Embryonic facial prominence (tissue), 1 donor: ENCODE measurements around the gene RAB40B.

ENCODE experiments used
- DNase-seq: peaks from one replicate; pipeline ENCODE4 v3.0.0-alpha.2; 2016; ENCODE audit errors: extremely low spot score

The RAB40B gene

DNA sequence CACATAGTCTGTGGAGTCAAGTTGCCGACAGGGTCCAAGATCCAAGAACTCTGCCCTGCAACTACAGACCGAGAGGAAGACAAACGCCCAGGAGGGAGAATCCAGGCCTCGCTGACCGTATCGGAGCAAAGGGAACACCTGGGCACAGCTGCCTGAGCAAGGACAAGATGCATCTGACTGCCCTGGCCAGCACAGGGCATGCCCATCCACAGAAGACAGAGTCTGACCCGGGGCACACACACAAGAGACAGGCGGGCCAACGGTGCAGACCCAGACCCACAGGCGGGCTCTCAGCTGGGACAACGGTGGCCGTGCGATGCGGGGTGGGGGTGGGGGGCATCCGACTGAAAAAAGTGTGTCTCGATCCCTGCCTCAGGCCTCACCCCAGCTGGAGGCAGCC is 6.2 kb downstream of the RAB40B start:
- no peak for DNase-seq

DNA sequence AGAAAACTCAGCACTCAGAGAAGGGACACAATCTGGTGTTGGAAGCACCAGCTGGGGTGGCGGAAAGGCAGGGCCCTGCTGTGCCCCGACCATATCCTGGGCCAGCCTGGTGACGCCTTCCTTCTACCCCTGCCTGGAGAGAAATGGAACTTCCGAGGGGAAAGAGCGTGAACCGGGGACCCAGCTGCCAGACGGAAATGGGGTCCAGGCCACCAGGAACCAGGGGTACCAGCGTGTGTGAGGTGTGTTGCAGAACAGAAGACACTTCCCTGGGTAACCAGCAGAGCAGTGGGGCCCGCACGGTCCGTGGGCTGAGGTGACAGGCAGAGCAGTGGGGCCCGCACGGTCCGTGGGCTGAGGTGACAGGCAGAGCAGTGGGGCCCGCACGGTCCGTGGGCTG is 6.8 kb downstream of the RAB40B start:
- DNase-seq = no peak

DNA sequence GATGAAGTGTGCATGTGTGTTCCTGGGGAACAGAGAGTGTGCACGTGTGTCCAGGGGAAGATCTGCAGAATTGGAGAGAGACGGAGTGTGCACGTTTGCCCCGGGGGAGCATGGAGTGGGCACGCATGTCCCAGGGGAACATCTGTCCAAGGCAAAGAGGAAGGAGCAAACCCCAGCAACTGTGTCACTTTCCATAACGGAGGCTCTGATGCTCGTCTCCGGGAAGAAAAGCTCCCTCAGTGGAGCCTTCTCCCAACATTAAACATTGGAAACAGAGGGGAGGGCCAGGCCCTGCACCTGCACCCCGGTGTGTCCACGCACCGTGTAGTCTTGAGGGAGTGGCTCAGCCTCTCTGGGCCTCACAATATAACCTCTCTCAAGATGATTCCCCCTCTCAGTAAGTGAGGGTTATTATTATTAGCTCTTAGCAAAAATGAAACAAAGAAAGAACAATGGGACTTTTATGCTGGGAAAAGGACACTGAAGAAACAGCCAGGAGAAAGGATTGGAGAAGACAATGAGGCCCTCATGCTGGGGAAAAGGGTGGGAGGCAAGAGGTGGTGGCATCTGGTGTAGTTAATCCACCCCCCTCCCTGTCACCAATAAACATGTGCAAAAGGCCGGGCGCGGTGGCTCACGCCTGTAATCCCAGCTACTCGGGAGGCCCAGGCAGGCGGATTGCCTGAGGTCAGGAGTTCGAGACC is 7.6 kb downstream of the RAB40B start:
- DNase-seq = no peak

DNA sequence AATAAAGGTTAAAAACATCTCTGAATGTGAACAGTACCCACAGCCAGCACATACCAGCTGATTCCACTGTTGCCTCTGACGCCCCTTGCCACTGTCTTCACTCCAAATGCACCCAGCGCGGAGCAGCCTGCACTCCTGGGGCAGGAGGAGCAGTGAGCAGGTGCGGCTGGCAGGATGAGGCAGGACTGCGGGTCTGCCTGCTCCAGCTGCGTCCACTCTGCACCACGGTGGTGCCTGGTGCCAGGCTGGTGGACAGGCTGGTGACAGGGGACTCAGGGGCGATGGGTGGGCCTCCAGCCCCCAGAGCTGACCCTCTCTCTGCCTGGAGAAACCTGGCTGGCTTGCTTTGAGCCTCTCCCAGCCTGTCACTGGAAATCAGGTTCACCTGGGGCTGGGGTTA is 9.4 kb downstream of the RAB40B start:
- no peak for DNase-seq

DNA sequence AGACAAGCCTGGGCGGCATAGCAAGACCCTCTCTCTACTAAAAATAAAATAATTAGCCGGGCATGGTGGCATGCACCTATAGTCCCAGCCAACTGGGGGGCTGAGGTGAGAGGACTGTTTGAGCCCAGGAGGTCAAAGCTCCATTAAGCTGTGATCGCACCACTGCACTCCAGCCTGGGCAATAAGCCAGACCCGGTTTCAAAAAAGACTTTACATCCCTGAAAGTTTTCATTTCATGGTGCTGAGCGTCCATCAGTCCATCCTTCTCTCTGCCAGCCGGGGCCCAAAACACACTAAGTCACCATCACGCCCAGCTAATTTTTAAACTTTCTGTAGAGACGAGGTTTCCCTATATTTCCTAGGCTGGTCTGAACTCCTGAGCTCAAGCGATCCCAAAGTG is 10.6 kb downstream of the RAB40B start:
- DNase-seq = no peak

DNA sequence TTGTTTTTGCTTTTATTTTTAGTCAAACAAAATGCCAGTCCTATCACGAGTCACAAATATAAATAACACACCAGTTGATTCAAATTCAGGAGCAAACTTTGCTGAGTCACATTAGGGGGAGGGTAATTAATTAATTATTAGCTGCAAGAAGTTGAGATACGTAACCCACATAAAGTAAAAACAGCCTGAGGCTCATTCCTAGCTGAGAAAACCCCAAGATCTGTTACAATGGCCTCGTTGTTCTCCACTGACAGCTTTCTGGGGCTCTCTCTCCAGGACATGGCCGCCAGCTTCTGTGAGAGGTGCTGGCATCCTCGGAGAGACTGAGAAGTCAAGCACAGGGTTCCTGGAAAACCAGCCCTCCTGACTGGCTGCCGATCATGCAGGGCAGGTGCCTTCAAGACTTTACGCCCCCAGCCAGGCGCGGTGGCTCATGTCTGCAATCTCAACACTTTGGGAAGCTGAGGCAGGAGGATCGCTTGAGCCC is 11.1 kb downstream of the RAB40B start:
- no peak for DNase-seq

DNA sequence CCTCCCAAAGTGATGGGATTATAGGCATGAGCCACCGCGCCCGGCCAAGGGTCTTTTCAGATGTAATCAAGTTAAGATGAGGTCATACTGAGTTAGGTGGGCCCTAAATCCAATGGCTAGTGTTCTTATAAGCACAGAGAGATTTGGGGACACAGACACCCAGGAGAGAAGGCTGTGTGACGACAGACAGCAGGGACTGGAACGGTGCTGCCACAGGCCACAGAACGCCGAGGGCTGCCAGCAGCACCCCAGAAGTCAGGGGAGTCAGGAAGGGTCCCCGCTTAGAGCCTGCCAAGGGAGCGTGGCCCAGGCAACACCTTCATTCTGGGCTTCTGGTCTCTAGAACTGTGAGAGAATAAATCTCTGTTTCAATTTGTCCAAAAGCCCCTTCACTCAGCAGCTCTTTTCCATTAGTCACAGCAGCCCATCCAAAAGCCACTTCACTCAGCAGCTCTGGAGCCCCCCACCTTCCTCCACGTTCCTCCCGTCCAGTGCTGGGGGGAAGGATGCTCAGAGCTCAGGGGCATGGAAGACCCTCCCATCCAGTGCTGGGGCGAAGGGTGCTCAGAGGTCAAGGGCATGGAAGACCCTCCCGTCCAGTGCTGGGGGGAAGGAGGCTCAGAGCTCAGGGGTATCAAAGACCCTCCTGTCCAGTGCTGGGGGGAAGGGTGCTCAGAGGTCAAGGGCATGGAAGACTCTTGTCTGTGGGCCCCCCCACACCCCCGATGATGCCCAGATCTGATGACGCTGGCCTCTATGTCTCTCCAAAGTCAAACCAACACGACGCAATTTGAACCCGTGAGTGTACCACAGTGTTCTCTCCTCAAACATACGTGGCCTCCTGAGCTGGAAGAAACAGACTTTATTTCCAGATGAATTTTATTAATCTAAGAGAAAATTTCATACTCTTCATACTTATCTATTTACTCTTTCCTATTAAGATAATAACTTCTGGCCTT is 11.9 kb downstream of the RAB40B start:
- no peak for DNase-seq

DNA sequence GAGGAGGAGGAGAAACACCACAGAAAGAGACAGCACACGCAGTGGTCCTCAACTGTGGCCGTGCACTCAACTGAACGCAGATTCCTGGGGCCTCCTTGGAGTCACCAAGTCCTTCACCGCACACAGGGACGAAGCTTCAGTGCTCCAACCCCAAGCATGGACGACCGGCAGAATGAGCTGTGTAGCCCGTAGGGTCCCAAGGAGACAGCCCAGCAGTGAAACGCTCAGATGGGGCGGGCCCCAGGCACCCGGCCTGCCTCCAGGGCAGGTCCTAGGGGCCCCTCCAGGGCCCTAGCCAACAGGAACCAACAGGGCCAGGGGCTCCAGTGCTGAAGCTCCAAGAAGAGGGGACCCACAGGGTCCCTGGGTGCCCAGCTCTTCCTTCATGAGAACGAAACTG is 13.2 kb downstream of the RAB40B start:
- DNase-seq = no peak

DNA sequence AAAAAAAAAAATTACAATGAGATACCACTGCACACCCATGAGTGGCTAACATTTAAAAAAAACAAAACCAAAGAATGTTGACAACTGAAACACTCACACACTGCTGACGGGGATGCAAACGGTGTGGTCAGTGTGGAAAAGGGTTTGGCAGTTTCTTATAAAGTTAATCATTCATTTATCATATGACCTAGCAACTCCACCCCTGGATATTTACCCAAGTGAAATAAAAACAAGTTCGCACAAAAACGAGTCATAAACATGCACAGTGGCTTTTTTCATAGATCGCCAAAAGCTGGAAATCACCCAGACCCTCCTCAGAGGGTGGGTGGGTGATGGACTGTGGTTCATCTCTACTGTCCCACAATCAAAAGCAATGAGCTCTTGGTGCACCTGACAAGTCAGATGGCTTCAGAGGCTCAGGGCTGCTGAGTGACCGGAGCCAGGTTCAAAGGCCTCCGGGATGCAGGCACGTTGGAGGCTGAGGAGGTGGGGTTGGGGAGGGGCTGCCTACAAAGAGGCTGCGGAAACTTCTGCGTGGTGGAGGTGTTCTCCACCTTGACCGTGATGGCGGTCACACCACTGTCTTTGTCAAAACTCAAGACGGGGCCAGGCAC is 14.2 kb downstream of the RAB40B start:
- no peak for DNase-seq

DNA sequence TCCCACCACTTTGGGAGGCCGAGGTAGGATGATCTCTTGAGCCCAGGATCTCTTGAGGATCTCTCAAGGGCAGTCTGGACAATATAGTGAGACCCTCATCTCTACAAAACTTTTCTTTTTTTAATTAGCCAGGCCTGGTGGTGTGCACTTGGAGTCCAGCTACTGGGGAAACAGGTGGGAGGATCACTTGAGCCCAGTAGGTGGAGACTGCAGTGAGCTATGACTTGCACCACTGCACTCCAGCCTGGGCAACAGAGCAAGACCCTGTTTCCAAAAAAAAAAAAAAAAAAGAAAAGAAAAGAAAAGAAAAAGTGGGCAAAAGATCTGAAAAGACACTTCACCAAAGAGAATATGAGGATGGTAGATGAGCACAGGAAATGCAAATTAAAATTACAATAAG is 15.0 kb downstream of the RAB40B start:
- no peak for DNase-seq

DNA sequence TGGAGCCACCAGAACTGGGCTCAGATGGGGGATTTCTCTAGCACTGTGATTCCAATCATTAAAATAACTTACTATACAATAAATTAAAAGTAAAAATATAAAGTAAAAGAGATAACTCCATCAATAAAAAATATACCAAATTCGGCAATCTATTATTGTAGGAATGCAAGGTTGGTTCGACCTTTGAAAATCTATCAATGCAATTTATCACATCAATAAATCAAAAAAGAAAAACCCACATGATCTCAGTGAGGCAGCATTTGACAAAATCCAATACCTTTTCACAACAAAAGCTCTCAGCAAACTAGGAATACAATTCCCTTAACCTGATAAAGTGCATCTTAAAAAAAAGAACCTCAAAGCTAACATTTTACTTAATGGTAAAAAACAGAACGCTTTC is 17.0 kb downstream of the RAB40B start:
- DNase-seq = no peak

DNA sequence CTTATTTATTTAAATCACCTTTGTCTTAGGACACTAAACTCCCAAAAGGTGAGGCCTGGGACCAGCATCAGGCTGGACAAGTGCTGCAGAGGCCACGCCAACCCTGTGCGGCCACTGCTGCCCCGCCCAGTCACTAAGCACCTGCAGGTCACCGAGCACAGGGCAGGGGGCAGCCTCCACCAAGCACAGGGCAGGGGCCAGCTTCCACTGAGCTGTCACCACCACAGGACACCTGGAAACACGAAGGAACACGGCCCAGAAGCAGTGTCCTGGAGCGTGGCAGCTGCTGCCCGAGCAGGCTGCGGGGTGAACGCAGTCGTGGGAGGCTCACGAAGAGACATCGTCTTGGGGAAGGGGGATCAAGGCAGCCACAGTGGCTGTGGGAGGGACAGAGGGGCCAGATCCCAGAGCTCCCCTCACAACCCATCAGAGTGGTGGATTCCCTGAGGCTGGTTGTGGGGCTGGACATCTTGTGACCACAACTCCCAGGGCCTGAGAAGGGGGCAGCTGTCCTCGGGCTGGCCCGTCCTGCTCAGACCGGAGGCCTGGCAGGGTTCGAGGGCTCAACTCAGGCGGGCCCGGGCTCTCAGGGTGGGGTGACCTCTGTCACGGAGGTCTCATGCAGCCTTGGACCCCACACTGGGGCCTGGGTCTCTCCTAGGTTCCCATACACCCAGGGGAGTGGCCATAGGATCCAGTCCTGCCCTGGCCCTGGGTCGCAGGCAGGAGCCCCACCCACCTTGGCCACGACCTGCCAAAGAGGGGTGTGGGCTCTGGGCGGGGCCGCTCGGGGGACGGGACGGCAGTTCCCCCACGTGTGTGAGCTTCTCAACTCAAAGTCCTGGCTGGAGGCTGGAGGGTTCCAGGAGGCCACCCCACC is 18.7 kb downstream of the RAB40B start:
- DNase-seq = no peak

DNA sequence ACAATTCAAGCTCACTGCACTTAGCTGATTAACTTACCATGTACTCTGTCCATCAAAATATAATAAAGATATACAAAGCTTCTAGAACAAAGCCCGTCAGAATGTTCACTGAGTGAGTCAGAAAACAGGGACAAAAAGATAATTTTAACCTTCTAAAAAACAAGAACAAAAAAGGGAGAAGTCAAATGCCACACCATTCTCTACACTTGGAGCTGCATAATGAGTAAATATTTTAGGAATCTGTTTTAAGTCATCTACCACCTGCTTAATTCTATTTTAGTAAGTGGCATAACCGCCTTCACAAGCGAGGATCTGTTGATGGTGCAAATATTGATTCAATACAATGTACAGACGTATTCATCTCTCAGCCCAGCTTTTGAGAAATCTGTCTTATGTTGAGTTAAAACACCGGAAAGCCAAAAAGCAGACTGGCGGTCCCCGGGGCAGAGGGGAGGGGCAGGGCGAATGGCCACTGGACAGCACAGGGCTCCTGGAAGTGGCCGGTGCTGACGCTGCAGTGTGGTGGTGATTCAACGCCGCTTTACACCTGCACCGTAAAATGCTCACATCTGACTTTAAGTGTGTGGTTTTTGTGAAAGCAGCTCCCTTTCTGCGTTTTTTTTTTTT is 20.1 kb downstream of the RAB40B start:
- no peak for DNase-seq

DNA sequence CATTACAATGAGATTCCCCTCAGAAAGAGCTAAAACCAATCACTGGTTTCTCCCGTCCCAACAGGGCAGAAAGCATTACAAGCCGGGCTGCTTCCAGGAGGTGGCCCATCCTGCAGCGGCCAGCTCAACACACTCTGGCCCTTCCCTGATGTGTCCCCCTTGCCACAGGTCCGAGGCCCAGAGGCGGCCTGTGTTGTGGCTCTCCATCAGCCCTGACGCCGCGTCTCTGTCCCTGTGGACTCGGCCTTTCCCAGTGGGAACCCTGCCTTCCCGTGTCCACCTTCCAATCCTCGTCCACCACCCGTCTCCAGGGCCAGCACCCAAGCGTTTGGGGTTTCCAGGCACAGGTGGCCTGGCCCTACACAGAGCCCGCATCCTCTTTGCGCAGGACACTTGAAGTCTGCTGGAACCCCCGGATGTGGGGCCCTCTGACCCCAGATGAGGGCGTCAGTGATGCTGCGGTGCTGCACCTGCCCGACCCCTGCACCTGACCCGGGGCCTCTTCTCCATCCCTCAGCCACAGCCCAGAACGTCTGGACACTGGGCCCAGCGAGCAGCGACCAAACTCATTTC is 21.1 kb downstream of the RAB40B start:
- DNase-seq = no peak

DNA sequence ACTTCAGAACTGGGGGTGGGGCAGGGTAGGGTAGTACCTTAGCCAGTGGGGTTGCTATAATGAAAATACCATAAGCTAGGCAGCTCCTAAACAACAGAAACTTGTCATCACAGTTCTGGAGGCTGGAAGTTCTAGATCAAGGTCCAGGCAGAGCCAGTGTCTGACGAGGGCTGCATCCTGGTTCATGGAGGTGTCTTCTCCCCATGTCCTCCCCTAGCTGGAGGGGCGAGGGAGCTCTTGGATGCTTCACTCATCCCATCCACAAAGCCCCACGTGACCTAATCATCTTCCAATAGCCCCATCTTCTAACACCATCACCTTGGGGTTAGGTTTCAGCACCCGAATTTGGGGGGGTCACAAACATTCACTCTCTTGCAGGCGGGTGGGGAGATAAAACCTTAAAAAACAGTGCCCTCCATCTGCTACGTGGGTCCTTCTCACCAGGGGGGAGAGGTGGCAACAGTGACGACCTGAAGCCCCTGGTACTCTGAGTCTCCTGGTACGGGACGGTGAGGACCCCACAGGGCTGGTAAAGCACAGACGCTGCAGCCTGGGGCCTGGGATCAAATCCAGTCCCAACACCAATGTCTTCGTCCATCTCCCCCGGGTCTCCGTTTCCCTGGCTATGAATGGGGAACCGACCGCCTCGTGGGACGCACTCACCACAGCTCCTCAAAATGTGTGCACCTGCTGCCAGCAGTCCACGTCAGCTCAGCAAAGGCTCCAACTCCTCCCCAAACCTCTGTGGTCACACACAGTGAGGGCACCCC is 22.8 kb downstream of the RAB40B start:
- no peak for DNase-seq

DNA sequence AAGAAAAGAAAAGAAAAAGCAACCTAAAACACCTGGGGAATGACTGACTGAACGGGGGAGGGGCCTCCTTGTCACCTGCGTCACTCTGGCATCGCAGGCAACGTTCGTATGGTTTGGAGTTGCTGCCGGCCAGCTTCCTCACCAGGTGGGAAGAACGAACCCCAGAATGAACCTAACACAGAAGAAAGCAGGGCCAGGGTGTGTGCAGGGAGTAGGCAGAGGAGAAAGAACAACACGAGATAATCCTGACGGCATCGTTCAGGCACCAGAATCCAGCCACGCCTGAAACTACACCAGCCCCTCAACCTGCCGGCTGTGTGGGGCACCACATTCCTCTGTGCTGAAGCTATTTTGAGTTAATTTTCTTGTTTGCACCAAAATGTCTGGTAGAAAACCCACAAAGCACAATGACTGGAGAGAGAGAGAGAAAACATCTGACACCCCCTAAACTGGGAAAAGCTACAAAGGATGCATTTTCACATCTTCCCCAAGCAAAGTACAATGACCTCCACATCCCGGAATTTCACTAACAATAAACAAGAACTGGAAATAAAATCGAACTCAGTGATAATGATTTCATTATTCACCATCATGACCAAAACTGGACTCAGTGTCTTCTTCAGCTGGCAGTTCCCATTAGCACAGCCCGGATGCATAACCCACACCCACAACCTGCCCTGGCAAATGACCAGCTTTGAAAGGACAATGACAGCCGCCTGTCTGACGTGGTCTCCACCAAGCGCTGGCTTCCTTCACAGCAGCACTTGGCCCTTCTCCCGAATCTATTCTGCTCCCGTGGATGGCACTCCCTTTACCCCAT is 23.6 kb downstream of the RAB40B start:
- no peak for DNase-seq

DNA sequence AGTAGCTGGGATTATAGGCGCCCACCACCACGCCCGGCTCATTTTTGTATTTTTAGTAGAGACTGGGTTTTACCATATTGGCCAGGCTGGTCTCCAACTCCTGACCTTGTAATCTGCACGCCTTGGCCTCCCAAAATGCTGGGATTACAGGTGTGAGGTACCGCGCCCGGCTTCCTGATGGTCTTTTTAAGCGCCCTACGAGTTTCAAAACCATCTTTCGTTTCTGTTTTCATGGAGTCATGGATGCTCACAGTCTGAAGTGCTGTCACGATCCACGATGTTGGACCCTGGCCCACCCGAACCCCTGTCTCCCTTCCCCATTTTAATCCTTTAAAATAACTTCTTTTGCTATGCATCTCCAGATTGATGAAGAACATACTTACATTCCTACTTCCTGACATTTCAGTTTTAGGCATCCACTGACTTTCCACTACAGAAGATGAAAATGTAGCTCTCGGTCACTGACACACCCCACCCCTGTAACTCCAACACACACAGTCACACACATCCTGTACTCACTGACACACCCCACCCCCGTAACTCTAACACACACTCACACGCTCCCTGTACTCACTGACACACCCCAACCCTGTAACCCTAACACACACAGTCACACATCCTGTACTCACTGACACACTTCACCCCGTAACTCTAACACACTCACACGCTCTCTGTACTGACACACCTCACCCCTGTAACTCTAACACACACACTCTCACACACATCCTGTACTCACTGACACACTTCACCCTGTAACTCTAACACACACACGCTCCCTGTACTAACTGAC is 27.6 kb downstream of the RAB40B start:
- DNase-seq = no peak

DNA sequence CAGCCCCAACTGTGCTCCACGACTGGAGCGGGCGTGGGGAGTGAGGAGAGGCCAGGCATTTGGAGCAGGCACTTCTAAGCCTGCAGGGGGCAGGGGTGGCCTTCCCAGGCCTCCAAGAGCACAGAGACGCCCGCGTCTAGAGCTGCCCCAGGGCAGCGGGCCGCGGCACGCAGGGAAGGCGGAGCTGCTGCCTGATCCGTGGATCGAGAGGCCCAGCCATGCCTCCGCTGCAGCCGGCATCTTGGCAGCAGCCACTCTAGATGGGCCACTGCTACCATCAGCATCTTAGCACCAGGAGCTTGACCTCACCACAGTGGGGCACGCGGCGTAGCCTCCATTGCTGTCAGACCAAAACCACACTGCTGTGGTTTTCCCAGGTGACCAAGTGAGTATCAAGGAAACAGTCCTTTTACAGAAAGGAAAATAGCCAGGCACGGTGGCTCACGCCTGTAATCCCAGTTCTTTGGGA is 29.8 kb downstream of the RAB40B start:
- no peak for DNase-seq
